Stimulated activated CD4-positive, alpha-beta T cell treated with anti-CD3 and anti-CD28 coated beads, TNF-alpha, amount 100 ng/mL, for 24 hours (primary cell): Measurements from ENCODE around the gene MYBPH.

Experiments used
- DNase-seq, 3 experiments: peaks; one replicate each; pipeline ENCODE4 v3.0.0-alpha.2; 2020; ENCODE audit warnings: low read depth in 3 of 3

The MYBPH gene

GRCh38 chr1:203178821-203179666 is 3.4 kb upstream of the MYBPH start:
- no peak for DNase-seq

- DNase-seq: no peak
Observed at GRCh38 chr1:203178083-203178482, 2.5 kb upstream of the MYBPH start.

- DNase-seq: no peak
Observed at GRCh38 chr1:203177470-203178039, 1.9 kb upstream of the MYBPH start.

GRCh38 chr1:203177036-203177405 is 1.4 kb upstream of the MYBPH start:
- DNase-seq: no peak

GRCh38 chr1:203176273-203177035 is 828 bp upstream of the MYBPH start:
- no peak for DNase-seq

- no peak for DNase-seq
Observed at GRCh38 chr1:203175827-203176241, 208 bp upstream of the MYBPH start.

GRCh38 chr1:203174324-203174985 is 1.2 kb downstream of the MYBPH start:
- DNase-seq: no peak

GRCh38 chr1:203173566-203173965 is 2.1 kb downstream of the MYBPH start:
- no peak for DNase-seq

- DNase-seq: no peak
Observed at GRCh38 chr1:203173011-203173555, 2.5 kb downstream of the MYBPH start.

- peak; percentile 6 to 48 (median 14) for DNase-seq
Observed at GRCh38 chr1:203172184-203173010, 3.2 kb downstream of the MYBPH start.

GRCh38 chr1:203171341-203172183 is 4.1 kb downstream of the MYBPH start:
- no peak for DNase-seq

- DNase-seq: no peak
Observed at GRCh38 chr1:203170625-203171330, 4.8 kb downstream of the MYBPH start.

GRCh38 chr1:203169770-203170520 is 5.7 kb downstream of the MYBPH start:
- no peak for DNase-seq

- no peak for DNase-seq
Observed at GRCh38 chr1:203168991-203169390, 6.6 kb downstream of the MYBPH start.

- no peak for DNase-seq
Observed at GRCh38 chr1:203168256-203168786, 7.3 kb downstream of the MYBPH start.

GRCh38 chr1:203167913-203168200 is 7.8 kb downstream of the MYBPH start:
- no peak for DNase-seq

- DNase-seq: no peak
Observed at GRCh38 chr1:203167026-203167912, 8.4 kb downstream of the MYBPH start.
